ENCODE data around the gene ISLR. TPM values are rescaled to one million over a fixed set of nuclear protein-coding genes. Genes with fewer than 3 reads are reported as not detected.

ISLR gene
- total RNA-seq, result 10 to 100 TPM; 36.5 to 70.7 TPM

GRCh38 chr15:74173380-74174218 lies at the start of gene ISLR:
ISLR (plus strand) TSS chr15:74173710; CDS start chr15:74174859, 1,149 bp downstream.
- H3K4me1 ChIP-seq (replicated peaks), result no peaks in the 10 kb centered on the region
- no peaks in the 10 kb centered on the region for H3K9me3 ChIP-seq
- no peak for TF ChIP-seq POLR2AphosphoS5 (IDR thresholded peaks at IDR 0.05)
- TF ChIP-seq CTCF (IDR thresholded peaks at IDR 0.05), result no peak
- no peak for TF ChIP-seq POLR2A (IDR thresholded peaks at IDR 0.05)
- peak within 1 kb of the TSS; percentile 10 to 14 for H3K4me3 ChIP-seq
- no peak for DNase-seq (ENCODE audit: low spot score)
- no peaks in the 10 kb centered on the region for H3K36me3 ChIP-seq
- intact Hi-C loops (cut with DNase I), result no loop called here
- no peaks in the 10 kb centered on the region for H3K27me3 ChIP-seq (replicated peaks; ENCODE audit: insufficient read depth)
- 27% methylated on average over 20 of the region's 20 CpGs for WGBS
- H3K27ac ChIP-seq, result peak within 1 kb of the TSS; percentile 59 to 64

GRCh38 chr15:74124196-74124595 lies 49.3 kb upstream of the ISLR start:
- Histone ChIP-seq H3K9me3 (no peaks in the 10 kb centered on the region), H3K27ac (no peak overlapping the region), H3K27me3 (replicated peaks; ENCODE audit: insufficient read depth) (peaks cover 22% of the 10 kb centered on the region), H3K36me3 (no peaks in the 10 kb centered on the region), H3K4me3 (no peak overlapping the region), H3K4me1 (replicated peaks) (peaks cover 7% of the 10 kb centered on the region)
- DNase-seq (ENCODE audit: low spot score), result no peak
- intact Hi-C loops (cut with DNase I), result loop anchor here (10.0 kb wide), 1 partner anchor 149 kb away; no protein-coding TSS in a partner anchor
- WGBS, result 75% methylated on average over 3 of the region's 3 CpGs
- TF ChIP-seq CTCF (IDR thresholded peaks at IDR 0.05) (no peak), POLR2AphosphoS5 (IDR thresholded peaks at IDR 0.05) (no peak), POLR2A (IDR thresholded peaks at IDR 0.05) (no peak)

- no peaks in the 10 kb centered on the region for H3K36me3 ChIP-seq
- H3K27me3 ChIP-seq (replicated peaks; ENCODE audit: insufficient read depth), result peaks cover 28% of the 10 kb centered on the region
- H3K4me3 ChIP-seq, result no peak overlapping the region
- H3K27ac ChIP-seq, result no peak overlapping the region
- intact Hi-C loops (cut with DNase I), result loop anchor here (5.0 to 10.0 kb wide), 2 partner anchors 150 to 183 kb away; no protein-coding TSS in a partner anchor
- WGBS, result 60% methylated on average over 7 of the region's 7 CpGs
- peaks cover 7% of the 10 kb centered on the region for H3K4me1 ChIP-seq (replicated peaks)
- no peak for DNase-seq (ENCODE audit: low spot score)
- H3K9me3 ChIP-seq, result no peaks in the 10 kb centered on the region
- no peak for TF ChIP-seq POLR2AphosphoS5 (IDR thresholded peaks at IDR 0.05)
- TF ChIP-seq POLR2A (IDR thresholded peaks at IDR 0.05), result no peak
- TF ChIP-seq CTCF (IDR thresholded peaks at IDR 0.05), result no peak
Measured at GRCh38 chr15:74124759-74125158, 48.8 kb upstream of the ISLR start.

- Histone ChIP-seq H3K4me1 (replicated peaks) (peaks cover 7% of the 10 kb centered on the region), H3K27ac (no peak overlapping the region), H3K36me3 (no peaks in the 10 kb centered on the region), H3K4me3 (peak overlapping the region; percentile 16 to 26), H3K27me3 (replicated peaks; ENCODE audit: insufficient read depth) (peaks cover 40% of the 10 kb centered on the region), H3K9me3 (no peaks in the 10 kb centered on the region)
- TF ChIP-seq POLR2AphosphoS5 (IDR thresholded peaks at IDR 0.05) (peak; percentile 26), POLR2A (IDR thresholded peaks at IDR 0.05) (no peak), CTCF (IDR thresholded peaks at IDR 0.05) (peak; percentile 95 to 98 (median 96))
- DNase-seq (ENCODE audit: low spot score), result peak; percentile 84
- WGBS, result 7% methylated on average over 44 of the region's 44 CpGs
- intact Hi-C loops (cut with DNase I), result loop anchor here (2.0 to 10.0 kb wide), 3 partner anchors 153 to 195 kb away; no protein-coding TSS in a partner anchor
Measured at GRCh38 chr15:74127255-74127953, 46.1 kb upstream of the ISLR start.
